CD4-positive, alpha-beta memory T cell (primary cell): ENCODE measurements around the gene CFAP61. TPM values are rescaled to one million over a fixed set of nuclear protein-coding genes. Genes with fewer than 3 reads are reported as not detected.

Experiments used
- CTCF ChIA-PET: fragments of 350-600 bp; sonication (Branson Sonifier 250); formaldehyde crosslinking; loops from one replicate; lab custom pipeline; 2021; ENCODE audit warnings: inconsistent platforms; ENCODE audit not compliant: partially characterized antibody; lab: Charles Lee
- POLR2A ChIA-PET: fragments of 350-600 bp; sonication (Branson Sonifier 250); formaldehyde crosslinking; loops from one replicate; lab custom pipeline; 2021; ENCODE audit not compliant: partially characterized antibody; lab: Charles Lee
- DNase-seq, 5 donors: peaks; one replicate each; pipeline versions ENCODE4 v3.0.0 to v3.0.0-alpha.2; 2020 to 2022; ENCODE audit warnings: mixed read lengths in 1 of 5
- H3K27ac ChIP-seq: one replicate; pipeline ENCODE4 v1.7.0; 2013; ENCODE audit warnings: low read depth, low read length
- H3K27me3 ChIP-seq: 2 replicates; pipeline ENCODE4 v1.7.0; 2013; ENCODE audit warnings: mild to moderate bottlenecking, low read length, moderate library complexity; ENCODE audit not compliant: insufficient read depth
- H3K36me3 ChIP-seq: 2 replicates; pipeline ENCODE4 v1.7.0; 2013; ENCODE audit warnings: mild to moderate bottlenecking, low read length, moderate library complexity; ENCODE audit not compliant: insufficient read depth
- H3K4me1 ChIP-seq: 2 replicates; pipeline ENCODE4 v1.7.0; 2013; ENCODE audit warnings: mild to moderate bottlenecking, low read length, moderate library complexity; ENCODE audit not compliant: insufficient read depth
- H3K4me3 ChIP-seq, 2 donors: one replicate each; pipeline ENCODE4 v1.7.0; 2013; ENCODE audit warnings: low read length in 2 of 2, mild to moderate bottlenecking in 1 of 2
- H3K9me3 ChIP-seq, 2 donors: one replicate each; pipeline ENCODE4 v1.7.0; 2013; ENCODE audit warnings: low read length in 2 of 2, control low read depth in 1 of 2; ENCODE audit not compliant: control insufficient read depth in 1 of 2
- H3K27ac Mint-ChIP-seq, 7 donors: one replicate each; pipeline ENCODE4 v1.8.0; 2020 to 2021; ENCODE audit warnings: mixed read lengths in 7 of 7, mild to moderate bottlenecking in 6 of 7, inconsistent platforms in 3 of 7, moderate library complexity in 3 of 7
- H3K27me3 Mint-ChIP-seq, 2 donors: one replicate each; pipeline ENCODE4 v1.8.0; 2020 to 2021; ENCODE audit warnings: mixed read lengths in 2 of 2
- H3K36me3 Mint-ChIP-seq, 2 donors: one replicate each; pipeline ENCODE4 v1.8.0; 2020 to 2021; ENCODE audit warnings: mixed read lengths in 2 of 2, inconsistent platforms in 1 of 2, mild to moderate bottlenecking in 1 of 2
- H3K4me1 Mint-ChIP-seq, 4 donors: one replicate each; pipeline ENCODE4 v1.8.0; 2020 to 2021; ENCODE audit warnings: mixed read lengths in 4 of 4, mild to moderate bottlenecking in 1 of 4
- H3K4me3 Mint-ChIP-seq, 8 donors: one replicate each; pipeline ENCODE4 v1.8.0; 2020 to 2021; ENCODE audit warnings: mixed read lengths in 8 of 8, mild to moderate bottlenecking in 7 of 8, moderate library complexity in 6 of 8, inconsistent platforms in 3 of 8
- H3K9me3 Mint-ChIP-seq, 8 donors: one replicate each; pipeline ENCODE4 v1.8.0; 2020 to 2021; ENCODE audit warnings: mixed read lengths in 8 of 8, mild to moderate bottlenecking in 5 of 8, inconsistent platforms in 3 of 8, moderate library complexity in 1 of 8
- intact Hi-C: fragments of 100-400 bp; cut with micrococcal nuclease; formaldehyde crosslinking; loops from one replicate; pipeline ENCODE4 v1.15.1; 2023
- polyA plus RNA-seq, 2 donors: library from polyadenylated mRNA; unstranded; fragments of 300-500 nt; fragmentation: Illumina TruSeq; gene quantifications; one replicate each; pipeline ENCODE4 v1.2.3, GENCODE V29; 2021
- total RNA-seq, 2 experiments: library from RNA; stranded (reverse); gene quantifications; one replicate each; pipeline ENCODE4 v1.2.3, GENCODE V29; 2021

CFAP61 gene
- total and polyA plus RNA-seq, 4 experiments from 2014 or later, result not detected

GRCh38 chr20:20060234-20060998 lies 8.1 kb downstream of the CFAP61 start:
- Histone ChIP-seq H3K4me1 (no peaks in the 10 kb centered on the region), H3K27ac (no peak overlapping the region), H3K27me3 (peaks cover 7% of the 10 kb centered on the region), H3K9me3 (no peaks in the 10 kb centered on the region), H3K4me3 (no peak overlapping the region), H3K36me3 (no peaks in the 10 kb centered on the region)
- no peak overlapping the region for H3K4me3 Mint-ChIP-seq
- H3K27ac Mint-ChIP-seq, result no peak overlapping the region
- no peaks in the 10 kb centered on the region for H3K4me1 Mint-ChIP-seq
- POLR2A ChIA-PET, result no interaction called here
- no peaks in the 10 kb centered on the region for H3K9me3 Mint-ChIP-seq
- H3K27me3 Mint-ChIP-seq, result peaks cover 8 to 20% of the 10 kb centered on the region in 2 donors
- CTCF ChIA-PET, result no interaction called here
- DNase-seq, result no peak
- no peaks in the 10 kb centered on the region for H3K36me3 Mint-ChIP-seq
- intact Hi-C loops, result no loop called here

DNA sequence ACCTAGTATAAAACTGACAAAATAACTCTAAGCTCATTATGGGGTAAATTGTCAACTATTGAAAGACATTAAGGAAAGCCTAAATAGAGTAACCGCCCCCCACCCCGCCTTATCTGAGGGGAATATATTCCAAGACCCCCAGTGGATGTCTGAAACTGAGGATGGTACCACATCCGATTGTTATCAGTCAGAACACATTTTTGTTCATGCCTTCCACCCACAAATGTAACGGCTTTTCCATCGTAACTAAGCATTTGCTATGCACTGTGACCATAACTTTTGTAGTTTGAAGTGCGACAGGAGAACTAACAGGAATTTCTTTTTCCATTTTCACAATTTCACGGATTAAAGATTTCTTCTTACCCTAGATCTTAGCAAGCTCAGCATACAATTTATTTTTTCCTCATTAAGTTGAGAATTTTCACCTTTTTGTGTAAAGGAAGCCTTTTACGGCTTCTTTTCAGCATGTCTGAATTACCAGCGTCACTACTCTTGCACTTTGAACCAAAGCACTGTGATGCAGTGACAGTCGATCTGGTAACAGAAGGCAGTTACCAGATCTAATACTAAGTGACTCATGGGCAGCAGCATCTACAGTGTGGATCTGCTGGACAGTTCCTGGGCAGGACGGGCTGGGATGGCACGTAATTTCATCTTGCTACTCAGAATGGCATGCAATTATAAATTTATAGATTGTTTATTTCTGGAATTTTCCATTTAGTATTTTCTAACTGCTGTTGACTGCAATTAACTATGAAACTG lies 11.8 kb downstream of the CFAP61 start:
- Mint-ChIP-seq H3K27me3 (peaks cover 16 to 18% of the 10 kb centered on the region in 2 donors), H3K4me1 (no peaks in the 10 kb centered on the region)

DNA sequence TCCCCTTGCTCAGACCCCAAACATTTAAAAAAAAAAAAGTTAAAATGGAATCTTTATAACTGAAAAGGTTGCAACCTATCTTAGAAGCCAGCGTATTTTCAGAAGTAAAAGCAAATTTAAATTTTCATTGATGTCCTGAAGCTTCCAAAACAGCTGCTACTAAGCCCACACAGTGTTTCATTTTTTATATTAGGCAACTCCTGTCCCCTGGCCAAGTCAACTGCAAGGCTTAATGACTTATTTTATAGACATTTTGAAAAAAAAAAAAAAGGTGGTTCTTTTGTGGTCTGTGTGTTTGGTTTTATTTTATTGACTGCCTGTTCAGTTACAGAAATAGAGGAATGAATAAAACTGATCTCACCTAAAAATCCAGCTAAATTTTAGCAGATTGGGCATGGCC lies 13.0 kb downstream of the CFAP61 start:
- peaks cover 18% of the 10 kb centered on the region in 2 donors for H3K27me3 Mint-ChIP-seq
- no peaks in the 10 kb centered on the region for H3K36me3 Mint-ChIP-seq
- no peak for DNase-seq
- Histone ChIP-seq H3K27me3 (no peaks in the 10 kb centered on the region), H3K36me3 (no peaks in the 10 kb centered on the region), H3K9me3 (no peaks in the 10 kb centered on the region), H3K4me1 (no peaks in the 10 kb centered on the region), H3K4me3 (no peak overlapping the region), H3K27ac (no peak overlapping the region)
- no peak overlapping the region for H3K4me3 Mint-ChIP-seq
- POLR2A ChIA-PET, result no interaction called here
- CTCF ChIA-PET, result no interaction called here
- H3K4me1 Mint-ChIP-seq, result no peaks in the 10 kb centered on the region
- no peak overlapping the region for H3K27ac Mint-ChIP-seq
- H3K9me3 Mint-ChIP-seq, result no peaks in the 10 kb centered on the region
- intact Hi-C loops, result no loop called here

More for the DNA sequence above, 11.8 kb downstream of the CFAP61 start:
- Histone ChIP-seq H3K4me1 (no peaks in the 10 kb centered on the region), H3K9me3 (no peaks in the 10 kb centered on the region), H3K4me3 (no peak overlapping the region), H3K36me3 (no peaks in the 10 kb centered on the region), H3K27me3 (no peaks in the 10 kb centered on the region), H3K27ac (no peak overlapping the region)
- ChIA-PET POLR2A (interaction anchor here (0.6 kb wide), 1 partner anchor 48 kb away, joined by 4 read pairs; no protein-coding TSS in a partner anchor), CTCF (no interaction called here)
- H3K9me3 Mint-ChIP-seq, result no peaks in the 10 kb centered on the region
- H3K27ac Mint-ChIP-seq, result no peak overlapping the region
- H3K36me3 Mint-ChIP-seq, result no peaks in the 10 kb centered on the region
- no peak overlapping the region for H3K4me3 Mint-ChIP-seq
- no peak for DNase-seq
- intact Hi-C loops, result no loop called here

- Histone ChIP-seq H3K27me3 (no peaks in the 10 kb centered on the region), H3K4me1 (no peaks in the 10 kb centered on the region), H3K4me3 (no peak overlapping the region), H3K36me3 (no peaks in the 10 kb centered on the region), H3K27ac (no peak overlapping the region), H3K9me3 (no peaks in the 10 kb centered on the region)
- DNase-seq, result no peak
- Mint-ChIP-seq H3K36me3 (no peaks in the 10 kb centered on the region), H3K4me1 (no peaks in the 10 kb centered on the region), H3K9me3 (no peaks in the 10 kb centered on the region), H3K27ac (no peak overlapping the region), H3K27me3 (peaks cover 5 to 14% of the 10 kb centered on the region in 2 donors), H3K4me3 (no peak overlapping the region)
- intact Hi-C loops, result no loop called here
- POLR2A ChIA-PET, result no interaction called here
- CTCF ChIA-PET, result interaction anchor here (1.2 kb wide), 1 partner anchor 13 kb away, joined by 3 read pairs; no protein-coding TSS in a partner anchor
Observed at GRCh38 chr20:20070871-20071726, 18.8 kb downstream of the CFAP61 start.

DNA sequence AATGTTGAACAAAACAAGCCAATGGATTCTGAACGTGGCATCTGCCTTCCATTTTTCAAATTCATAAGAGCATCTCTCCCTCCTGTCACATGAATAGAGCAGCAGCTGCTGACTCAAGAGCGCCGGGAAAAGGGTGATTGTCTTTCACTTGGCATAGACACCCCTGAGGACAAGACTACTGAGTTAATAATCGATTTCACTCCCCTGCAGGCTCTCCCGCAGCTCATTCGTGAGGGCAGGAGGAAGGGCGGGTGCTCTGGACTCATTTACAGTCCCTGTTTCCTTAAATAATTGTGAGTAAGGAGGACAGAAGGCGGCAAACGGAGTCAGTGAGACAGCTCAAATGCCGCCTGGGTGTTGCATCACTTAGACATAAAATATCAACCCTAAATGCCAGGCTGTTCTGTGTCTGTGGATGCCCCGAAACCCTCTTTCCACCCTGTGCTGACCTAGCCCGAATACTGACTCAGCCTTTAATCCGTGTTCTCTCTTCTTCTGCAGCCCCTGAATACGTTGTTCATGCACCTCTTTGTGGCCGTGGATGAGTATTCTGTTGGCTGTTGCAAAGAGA lies 21.6 kb downstream of the CFAP61 start:
- no peaks in the 10 kb centered on the region for H3K9me3 Mint-ChIP-seq
- H3K36me3 Mint-ChIP-seq, result no peaks in the 10 kb centered on the region
- POLR2A ChIA-PET, result interaction anchor here (0.6 kb wide), 1 partner anchor 68 kb away, joined by 3 read pairs; no protein-coding TSS in a partner anchor
- Histone ChIP-seq H3K4me3 (no peak overlapping the region), H3K4me1 (no peaks in the 10 kb centered on the region), H3K27me3 (no peaks in the 10 kb centered on the region), H3K36me3 (no peaks in the 10 kb centered on the region), H3K27ac (no peak overlapping the region), H3K9me3 (no peaks in the 10 kb centered on the region)
- no peak overlapping the region for H3K4me3 Mint-ChIP-seq
- DNase-seq, result no peak
- peaks cover 11 to 16% of the 10 kb centered on the region in 2 donors for H3K27me3 Mint-ChIP-seq
- CTCF ChIA-PET, result interaction anchor here (1.3 kb wide), 1 partner anchor 10 kb away, joined by 5 read pairs; no protein-coding TSS in a partner anchor
- no peaks in the 10 kb centered on the region for H3K4me1 Mint-ChIP-seq
- intact Hi-C loops, result no loop called here
- no peak overlapping the region for H3K27ac Mint-ChIP-seq

- CTCF ChIA-PET, result no interaction called here
- H3K4me3 Mint-ChIP-seq, result no peak overlapping the region
- peaks cover 9 to 16% of the 10 kb centered on the region in 2 donors for H3K27me3 Mint-ChIP-seq
- POLR2A ChIA-PET, result no interaction called here
- H3K36me3 ChIP-seq, result no peaks in the 10 kb centered on the region
- intact Hi-C loops, result no loop called here
- H3K27ac Mint-ChIP-seq, result no peak overlapping the region
- H3K4me1 ChIP-seq, result no peaks in the 10 kb centered on the region
- no peaks in the 10 kb centered on the region for H3K27me3 ChIP-seq
- H3K27ac ChIP-seq, result no peak overlapping the region
- no peaks in the 10 kb centered on the region for H3K36me3 Mint-ChIP-seq
- no peaks in the 10 kb centered on the region for H3K9me3 ChIP-seq
- no peaks in the 10 kb centered on the region for H3K9me3 Mint-ChIP-seq
- H3K4me1 Mint-ChIP-seq, result no peaks in the 10 kb centered on the region
- H3K4me3 ChIP-seq, result no peak overlapping the region
- no peak for DNase-seq
Observed at GRCh38 chr20:20075032-20075431, 22.7 kb downstream of the CFAP61 start.
